GM12878 (cell line): ENCODE measurements around the gene JAGN1.

Experiments used
- CTCF ChIP-seq, 3 experiments: IDR thresholded peaks in 2 of 3; conservative IDR thresholded peaks in 1 of 3; 2 replicates each; pipeline ENCODE4 v1.5.1; 2011; ENCODE audit warnings: low read depth in 3 of 3, low read length in 3 of 3, mild to moderate bottlenecking in 3 of 3, control low read depth in 2 of 3, moderate library complexity in 2 of 3, inconsistent platforms in 1 of 3, mixed read lengths in 1 of 3; ENCODE audit not compliant: control insufficient read depth in 2 of 3, insufficient read depth in 1 of 3; ENCODE audit errors: extremely low read depth in 1 of 3
- POLR2A ChIP-seq: IDR thresholded peaks from 2 replicates; pipeline ENCODE4 v1.6.1; 2011; ENCODE audit warnings: low read depth, mild to moderate bottlenecking, low read length
- TAF1 ChIP-seq: IDR thresholded peaks from 2 replicates; pipeline ENCODE4 v1.6.1; 2011; ENCODE audit warnings: mild to moderate bottlenecking, low read depth, low read length, borderline replicate concordance
- TCF7 ChIP-seq: IDR thresholded peaks from 2 replicates; pipeline ENCODE4 v1.6.1; 2014; ENCODE audit warnings: antibody characterized with exemption, borderline replicate concordance

GRCh38 chr3:9870978-9871377 lies 19.4 kb upstream of the JAGN1 start:
- TF ChIP-seq TAF1 = no peak
- no peak for TF ChIP-seq POLR2A
- TF ChIP-seq CTCF (IDR thresholded peaks at IDR 0.05 in 2 of 3, conservative IDR thresholded peaks at IDR 0.05 in 1 of 3; ENCODE audit: control insufficient read depth in 2 of 3, extremely low read depth in 1 of 3, insufficient read depth in 1 of 3, low read depth in 3 of 3, low read length in 3 of 3) = no peak
- TF ChIP-seq TCF7 = no peak
